HG02571 (cell line): Measurements from ENCODE around the gene CORO6.
"Not testable (repeated sequence)": the region's sequence is repeated elsewhere in the genome, so short reads cannot be mapped to it uniquely, and the experiment has no call there.

ENCODE experiments used
- ATAC-seq: cut with Tn5 transposase; IDR thresholded peaks from one replicate; pipeline ENCODE4 v1.9.1; 2021; ENCODE audit warnings: mild to moderate bottlenecking, moderate library complexity; ENCODE audit not compliant: unreplicated experiment

The CORO6 gene

GRCh38 chr17:29622337-29623282 is at the start of gene CORO6:
CORO6 (minus strand) TSS chr17:29622912; CDS start chr17:29621421, 1,491 bp downstream.
- ATAC-seq: no peak

- no peak for ATAC-seq
These were observed 48.9 kb upstream of the CORO6 start for GRCh38 chr17:29671661-29672060.

GRCh38 chr17:29669266-29669665 is 46.6 kb upstream of the CORO6 start:
- no peak for ATAC-seq

- no peak for ATAC-seq
These were observed 45.3 kb upstream of the CORO6 start for GRCh38 chr17:29667969-29668368.

GRCh38 chr17:29665481-29665810 is 42.7 kb upstream of the CORO6 start:
- no peak for ATAC-seq

GRCh38 chr17:29664743-29665480 is 42.2 kb upstream of the CORO6 start:
- no peak for ATAC-seq

- ATAC-seq: no peak
These were observed 40.4 kb upstream of the CORO6 start for GRCh38 chr17:29663155-29663554.

GRCh38 chr17:29661213-29661612 is 38.5 kb upstream of the CORO6 start:
- ATAC-seq: no peak

- ATAC-seq: no peak
These were observed 36.4 kb upstream of the CORO6 start for GRCh38 chr17:29659155-29659554.

- no peak for ATAC-seq
These were observed 32.6 kb upstream of the CORO6 start for GRCh38 chr17:29655323-29655722.

- ATAC-seq: no peak
These were observed 31.4 kb upstream of the CORO6 start for GRCh38 chr17:29653995-29654714.

GRCh38 chr17:29652976-29653375 is 30.3 kb upstream of the CORO6 start:
- no peak for ATAC-seq

- not testable (repeated sequence) for ATAC-seq
These were observed 29.2 kb upstream of the CORO6 start for GRCh38 chr17:29651913-29652312.

- no peak for ATAC-seq
These were observed 27.7 kb upstream of the CORO6 start for GRCh38 chr17:29650396-29650795.

- no peak for ATAC-seq
These were observed 26.6 kb upstream of the CORO6 start for GRCh38 chr17:29649359-29649758.

GRCh38 chr17:29648005-29648404 is 25.3 kb upstream of the CORO6 start:
- ATAC-seq: no peak

- no peak for ATAC-seq
These were observed 22.9 kb upstream of the CORO6 start for GRCh38 chr17:29645515-29646051.

- ATAC-seq: no peak
These were observed 21.1 kb upstream of the CORO6 start for GRCh38 chr17:29643817-29644160.

- no peak for ATAC-seq
These were observed 19.5 kb upstream of the CORO6 start for GRCh38 chr17:29642171-29642611.

GRCh38 chr17:29640981-29641642 is 18.4 kb upstream of the CORO6 start:
- ATAC-seq: no peak

- no peak for ATAC-seq
These were observed 17.7 kb upstream of the CORO6 start for GRCh38 chr17:29640413-29640812.
